Nasal cavity respiratory epithelium epithelial cell of viscerocranial mucosa (primary cell): ENCODE measurements around the gene OR11H12. TPM values are rescaled to one million over a fixed set of nuclear protein-coding genes. Genes with fewer than 3 reads are reported as not detected.

Source experiments
- total RNA-seq: library from RNA; depleted of rRNA; stranded (reverse); fragments of >200 nt; gene quantifications from 2 replicates; pipeline ENCODE4 v1.2.3, GENCODE V29; 2014

OR11H12 gene, protein sequence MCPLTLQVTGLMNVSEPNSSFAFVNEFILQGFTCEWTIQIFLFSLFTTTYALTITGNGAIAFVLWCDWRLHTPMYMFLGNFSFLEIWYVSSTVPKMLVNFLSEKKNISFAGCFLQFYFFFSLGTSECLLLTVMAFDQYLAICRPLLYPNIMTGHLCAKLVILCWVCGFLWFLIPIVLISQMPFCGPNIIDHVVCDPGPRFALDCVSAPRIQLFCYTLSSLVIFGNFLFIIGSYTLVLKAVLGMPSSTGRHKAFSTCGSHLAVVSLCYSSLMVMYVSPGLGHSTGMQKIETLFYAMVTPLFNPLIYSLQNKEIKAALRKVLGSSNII
- total RNA-seq = not detected in 2 replicates

DNA sequence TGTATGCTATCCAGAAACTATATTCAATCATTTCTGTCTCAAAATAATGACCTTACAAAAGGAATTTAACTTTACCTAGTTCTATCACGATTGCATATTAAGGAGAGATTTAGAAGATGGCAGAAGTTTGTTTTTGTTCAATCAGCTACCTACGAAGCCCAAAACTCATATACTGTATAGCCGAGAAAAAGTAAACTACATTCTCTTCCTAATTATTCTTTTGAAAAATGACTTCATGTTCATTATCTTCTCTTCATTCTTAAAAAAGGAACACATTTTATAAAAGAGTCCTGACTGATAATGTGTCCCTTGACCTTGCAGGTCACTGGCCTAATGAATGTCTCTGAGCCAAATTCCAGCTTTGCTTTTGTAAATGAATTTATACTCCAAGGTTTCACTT, at the start of gene OR11H12:
Gene OR11H12, plus strand, starts transcription at position 301 of the 400 bp plus-strand sequence. Its CDS starts 0 bp downstream, at position 301.

